B cell (primary cell): ENCODE measurements around the gene CDC73. TPM values are rescaled to one million over a fixed set of nuclear protein-coding genes. Genes with fewer than 3 reads are reported as not detected.

ENCODE experiments used
- ATAC-seq: fragments of 200-7000 bp; cut with Tn5 transposase; one replicate; pipeline ENCODE4 v1.10.0; 2021; ENCODE audit warnings: low read depth, mild to moderate bottlenecking, moderate number of reproducible peaks, moderate library complexity
- CTCF ChIA-PET: fragments of 350-600 bp; sonication (Branson Sonifier 250); formaldehyde crosslinking; loops from one replicate; lab custom pipeline; 2021; ENCODE audit warnings: antibody characterized with exemption, inconsistent platforms; lab: Charles Lee
- POLR2A ChIA-PET: fragments of 350-600 bp; sonication (Branson Sonifier 250); formaldehyde crosslinking; loops from one replicate; lab custom pipeline; 2021; ENCODE audit warnings: antibody characterized with exemption; lab: Charles Lee
- DNase-seq: peaks from one replicate; pipeline ENCODE4 v3.0.0; 2013
- H2AFZ ChIP-seq: 2 replicates; pipeline ENCODE4 v1.6.1; 2012; ENCODE audit warnings: mild to moderate bottlenecking, low read depth, low read length; ENCODE audit not compliant: insufficient read depth, poor library complexity, severe bottlenecking
- H3K27ac ChIP-seq, 2 donors: 1 replicate in 1 of 2; 2 replicates in 1 of 2; pipeline ENCODE4 v1.5.1; 2012 to 2013; ENCODE audit warnings: low read length in 2 of 2, mild to moderate bottlenecking in 2 of 2, moderate library complexity in 1 of 2
- H3K27me3 ChIP-seq, 4 experiments: fragments of 200-600 bp in 1 of 4; sonication (generic) in 1 of 4; replicated peaks in 1 of 4; 1 replicate in 2 of 4; 2 replicates in 2 of 4; pipeline versions ENCODE4 v1.6.1 to v1.7.0; 2013 to 2016; ENCODE audit warnings: low read length in 3 of 4, mild to moderate bottlenecking in 2 of 4, mixed read lengths in 1 of 4, moderate library complexity in 1 of 4; ENCODE audit not compliant: insufficient read depth in 4 of 4, control insufficient read depth in 3 of 4; ENCODE audit errors: control extremely low read depth in 1 of 4
- H3K36me3 ChIP-seq, 2 experiments: replicated peaks in 1 of 2; 1 replicate in 1 of 2; 2 replicates in 1 of 2; pipeline versions ENCODE4 v1.6.1 to v1.7.1; 2013; ENCODE audit warnings: low read length in 1 of 2; ENCODE audit not compliant: insufficient read depth in 2 of 2, control insufficient read depth in 1 of 2; ENCODE audit errors: control extremely low read depth in 1 of 2, extremely low read depth in 1 of 2
- H3K4me1 ChIP-seq, 2 donors: fragments of 200-600 bp in 1 of 2; sonication (generic) in 1 of 2; 1 replicate in 1 of 2; 2 replicates in 1 of 2; pipeline versions ENCODE4 v1.5.1 to v1.6.1; 2013 to 2017; ENCODE audit warnings: low read length in 2 of 2; ENCODE audit not compliant: control insufficient read depth in 2 of 2, insufficient read depth in 2 of 2
- H3K4me2 ChIP-seq: replicated peaks from 2 replicates; pipeline ENCODE3; 2012; ENCODE audit warnings: mild to moderate bottlenecking, low read depth, low read length; ENCODE audit not compliant: poor library complexity, severe bottlenecking
- H3K4me3 ChIP-seq, 5 experiments: fragments of 200-600 bp in 1 of 5; sonication (generic) in 1 of 5; 1 replicate in 3 of 5; 2 replicates in 2 of 5; pipeline versions ENCODE4 v1.5.1 to v1.7.0; 2011 to 2016; ENCODE audit warnings: low read length in 4 of 5, mild to moderate bottlenecking in 4 of 5, low read depth in 2 of 5, control low read depth in 1 of 5, moderate library complexity in 1 of 5; ENCODE audit not compliant: insufficient read depth in 1 of 5; ENCODE audit errors: control extremely low read depth in 1 of 5, extremely low read depth in 1 of 5
- H3K79me2 ChIP-seq: fragments of 200-600 bp; sonication (generic); one replicate; pipeline ENCODE4 v1.6.0; 2016; ENCODE audit warnings: low read length; ENCODE audit not compliant: control insufficient read depth, insufficient read depth
- H3K9ac ChIP-seq: fragments of 200-600 bp; sonication (generic); 2 replicates; pipeline ENCODE4 v1.6.1; 2017; ENCODE audit warnings: mild to moderate bottlenecking, low read length, moderate library complexity
- H3K9me3 ChIP-seq, 3 donors: one replicate each; pipeline versions ENCODE4 v1.6.1 to v1.7.1; 2013; ENCODE audit warnings: low read length in 2 of 3; ENCODE audit not compliant: control insufficient read depth in 2 of 3, insufficient read depth in 1 of 3; ENCODE audit errors: control extremely low read depth in 1 of 3
- H4K20me1 ChIP-seq: 2 replicates; pipeline ENCODE4 v1.6.0; 2012; ENCODE audit warnings: mild to moderate bottlenecking, low read length; ENCODE audit not compliant: insufficient read depth, control insufficient read depth, poor library complexity, severe bottlenecking
- H3K27ac Mint-ChIP-seq: one replicate; pipeline ENCODE4 v1.8.0; 2021; ENCODE audit warnings: mixed read lengths
- H3K27me3 Mint-ChIP-seq: one replicate; pipeline ENCODE4 v1.8.0; 2021; ENCODE audit warnings: mixed read lengths
- H3K4me1 Mint-ChIP-seq: one replicate; pipeline ENCODE4 v1.8.0; 2021; ENCODE audit warnings: mixed read lengths
- H3K4me3 Mint-ChIP-seq: one replicate; pipeline ENCODE4 v1.8.0; 2021; ENCODE audit warnings: mixed read lengths
- H3K9me3 Mint-ChIP-seq: one replicate; pipeline ENCODE4 v1.8.0; 2022; ENCODE audit warnings: mixed read lengths; ENCODE audit not compliant: insufficient read depth
- CTCF ChIP-seq: fragments of 200-600 bp; IDR thresholded peaks from one replicate; pipeline ENCODE4 v1.8.0; 2022; ENCODE audit warnings: antibody characterized with exemption, mild to moderate bottlenecking
- EZH2 ChIP-seq: IDR thresholded peaks from 2 replicates; pipeline ENCODE4 v1.6.1; 2012; ENCODE audit warnings: borderline replicate concordance, low read depth, mild to moderate bottlenecking, moderate library complexity, low read length; ENCODE audit not compliant: insufficient read depth, poor library complexity, severe bottlenecking
- WGBS: methylation state at CpG from one replicate; pipeline ENCODE4 v1.1.5; 2013; ENCODE audit warnings: missing lambda C conversion rate; ENCODE audit not compliant: insufficient coverage; 5-methylcytosine and 5-hydroxymethylcytosine counted together
- intact Hi-C: fragments of 100-400 bp; cut with micrococcal nuclease; formaldehyde crosslinking; loops from one replicate; pipeline ENCODE4 v1.10.0; 2022
- polyA plus RNA-seq: library from polyadenylated mRNA; depleted of rRNA; stranded (reverse); fragments of >200 nt; gene quantifications from 2 replicates; pipeline ENCODE4 v1.2.3, GENCODE V29; 2012
- total RNA-seq, 2 donors: library from RNA; stranded (reverse); fragments of 120-200 nt in 1 of 2; gene quantifications; 1 replicate in 1 of 2; 2 replicates in 1 of 2; pipeline versions ENCODE4 v1.2.3 to v1.2.4, GENCODE V29; 2013 to 2022

CDC73 gene
- total and polyA plus RNA-seq, 2 donors (not counting 1 experiment from before 2014, with no cell fraction given): 6.1 to 71.7 TPM

- H3K4me2 ChIP-seq: no peak overlapping the region
- H3K9me3 ChIP-seq: peaks cover 0 to 4% (median 0%) of the 10 kb centered on the region in 3 donors
- TF ChIP-seq EZH2: no peak
- no peak for TF ChIP-seq CTCF
- POLR2A ChIA-PET: no interaction called here
- H3K4me1 Mint-ChIP-seq: peaks cover 10% of the 10 kb centered on the region
- H2AFZ ChIP-seq: no peak overlapping the region
- CTCF ChIA-PET: no interaction called here
- no peaks in the 10 kb centered on the region for H3K27me3 ChIP-seq
- no peaks in the 10 kb centered on the region for H3K4me1 ChIP-seq
- H3K27ac Mint-ChIP-seq: no peak overlapping the region
- intact Hi-C loops: loop anchor here (5.0 kb wide), 1 partner anchor 37 kb away; no protein-coding TSS in a partner anchor
- no peak for DNase-seq
- WGBS: no CpG with 5 or more reads among the region's 4 CpGs
- no peak overlapping the region for H3K27ac ChIP-seq
- H3K27me3 Mint-ChIP-seq: no peaks in the 10 kb centered on the region
- H3K4me3 Mint-ChIP-seq: no peak overlapping the region
- peaks cover 4 to 28% of the 10 kb centered on the region in 2 experiments for H3K36me3 ChIP-seq
- no peaks in the 10 kb centered on the region for H3K9me3 Mint-ChIP-seq
- ATAC-seq: no peak
- H4K20me1 ChIP-seq: no peaks in the 10 kb centered on the region
- H3K79me2 ChIP-seq: no peaks in the 10 kb centered on the region
- H3K9ac ChIP-seq: no peak overlapping the region
- H3K4me3 ChIP-seq: no peak overlapping the region
These were observed 92.2 kb downstream of the CDC73 start for GRCh38 chr1:193213998-193214397.

- Histone ChIP-seq H3K36me3 (peaks cover 4 to 33% of the 10 kb centered on the region in 2 experiments), H2AFZ (no peak overlapping the region), H4K20me1 (no peaks in the 10 kb centered on the region), H3K27me3 (no peaks in the 10 kb centered on the region), H3K4me1 (no peaks in the 10 kb centered on the region), H3K79me2 (no peaks in the 10 kb centered on the region), H3K4me2 (no peak overlapping the region), H3K9me3 (peaks cover 0 to 4% (median 0%) of the 10 kb centered on the region in 3 donors), H3K4me3 (no peak overlapping the region), H3K9ac (no peak overlapping the region), H3K27ac (no peak overlapping the region)
- TF ChIP-seq EZH2 (no peak), CTCF (no peak)
- 72% methylated on average over 4 of the region's 8 CpGs for WGBS
- H3K9me3 Mint-ChIP-seq: no peaks in the 10 kb centered on the region
- ATAC-seq (no peak), DNase-seq (no peak)
- no peaks in the 10 kb centered on the region for H3K4me1 Mint-ChIP-seq
- H3K4me3 Mint-ChIP-seq: no peak overlapping the region
- intact Hi-C loops: no loop called here
- no peak overlapping the region for H3K27ac Mint-ChIP-seq
- H3K27me3 Mint-ChIP-seq: no peaks in the 10 kb centered on the region
- ChIA-PET POLR2A (no interaction called here), CTCF (no interaction called here)
These were observed 95.1 kb downstream of the CDC73 start for GRCh38 chr1:193216920-193217319.
